Measurements from ENCODE around the gene ADORA3. TPM values are rescaled to one million over a fixed set of nuclear protein-coding genes. Genes with fewer than 3 reads are reported as not detected.

The ADORA3 gene
- total RNA-seq, 2 experiments from 2014 or later, result not detected

DNA sequence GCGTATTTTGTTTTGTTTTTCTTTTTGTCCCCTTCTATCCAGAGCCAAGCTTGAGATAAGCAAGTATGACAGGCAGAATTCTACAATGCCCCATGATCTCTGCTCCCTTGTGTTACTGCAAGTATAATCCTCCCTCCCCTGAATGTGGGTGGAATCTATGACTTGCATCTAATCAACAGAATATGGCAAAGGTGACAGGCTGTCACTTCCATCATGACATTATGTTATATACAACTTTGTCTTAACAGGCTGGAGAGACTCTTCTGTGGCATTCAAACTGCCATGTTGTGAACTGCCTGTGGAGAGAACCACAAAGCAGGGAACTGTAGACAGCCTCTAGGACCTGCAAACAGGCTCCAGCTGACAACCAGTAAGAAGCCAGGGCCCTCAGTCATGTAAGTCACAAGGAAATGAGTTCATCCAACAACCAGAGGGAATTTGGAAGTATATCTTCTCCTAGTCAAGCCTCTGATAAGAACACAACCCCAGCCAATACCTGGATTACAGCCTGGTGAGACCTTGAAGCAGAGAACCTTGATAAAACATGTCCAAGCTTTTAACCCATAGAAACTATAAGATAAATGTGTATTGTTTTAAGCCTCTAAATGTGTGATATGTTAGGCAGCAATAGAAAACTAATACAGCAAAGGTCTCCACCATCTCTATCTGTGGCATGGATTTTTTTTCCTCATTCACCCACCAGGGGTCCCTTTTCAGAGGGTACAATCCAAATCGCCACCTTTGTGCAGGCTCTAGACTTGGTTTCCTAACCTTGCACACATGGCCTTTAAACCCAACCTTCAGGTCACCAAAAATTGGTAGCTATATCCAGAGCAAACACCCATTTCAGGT, 35.3 kb downstream of the ADORA3 start:
- Histone ChIP-seq H3K9me3 (ENCODE audit: control insufficient read depth in 1 of 2, insufficient read depth in 1 of 2, low read length in 2 of 2) (no peaks in the 10 kb centered on the region), H3K4me1 (ENCODE audit: insufficient read depth, low read length) (peaks cover 40% of the 10 kb centered on the region), H3K27me3 (ENCODE audit: control insufficient read depth in 1 of 2, insufficient read depth in 2 of 2, low read length in 2 of 2) (no peaks in the 10 kb centered on the region), H3K4me3 (ENCODE audit: low read length) (no peak overlapping the region), H3K27ac (ENCODE audit: low read depth in 1 of 2, low read length in 2 of 2) (no peak overlapping the region), H3K36me3 (ENCODE audit: insufficient read depth, low read length) (peaks cover 16% of the 10 kb centered on the region)
- DNase-seq (no peak), ATAC-seq (ENCODE audit: poor library complexity) (no peak)
- Mint-ChIP-seq H3K9me3 (no peaks in the 10 kb centered on the region), H3K4me3 (no peak overlapping the region), H3K27me3 (no peaks in the 10 kb centered on the region), H3K4me1 (ENCODE audit: low read depth) (peaks cover 29% of the 10 kb centered on the region), H3K27ac (no peak overlapping the region), H3K36me3 (ENCODE audit: low read depth) (peaks cover 28% of the 10 kb centered on the region)
- intact Hi-C loops (cut with DNase I, micrococcal nuclease), result loop anchor here in 1 of 2 experiments (2.0 kb wide), 1 partner anchor 17 kb away; no protein-coding TSS in a partner anchor
- ChIA-PET CTCF (interaction anchor here (0.8 to 1.0 kb wide), 2 partner anchors 11 to 20 kb away, joined by 3 read pairs; no protein-coding TSS in a partner anchor), POLR2A (interaction anchor here (1.2 kb wide), 1 partner anchor 287 kb away, joined by 3 read pairs; no protein-coding TSS in a partner anchor)
- TF ChIP-seq CTCF (IDR thresholded peaks at IDR 0.05), result no peak

- ChIA-PET POLR2A (interaction anchor here (1.7 to 2.1 kb wide), 2 partner anchors 11 to 16 kb away, joined by 3 to 11 read pairs; no protein-coding TSS in a partner anchor), CTCF (no interaction called here)
- Mint-ChIP-seq H3K4me1 (ENCODE audit: low read depth) (peaks cover 23% of the 10 kb centered on the region), H3K9me3 (no peaks in the 10 kb centered on the region), H3K36me3 (ENCODE audit: low read depth) (peaks cover 45% of the 10 kb centered on the region), H3K27ac (no peak overlapping the region), H3K4me3 (no peak overlapping the region), H3K27me3 (no peaks in the 10 kb centered on the region)
- intact Hi-C loops (cut with DNase I, micrococcal nuclease), result no loop called here
- H3K4me1 ChIP-seq (ENCODE audit: insufficient read depth, low read length), result peaks cover 25% of the 10 kb centered on the region
- no peaks in the 10 kb centered on the region for H3K9me3 ChIP-seq (ENCODE audit: control insufficient read depth in 1 of 2, insufficient read depth in 1 of 2, low read length in 2 of 2)
- DNase-seq, result no peak
- peaks cover 27% of the 10 kb centered on the region for H3K36me3 ChIP-seq (ENCODE audit: insufficient read depth, low read length)
- ATAC-seq (ENCODE audit: poor library complexity), result no peak
- no peaks in the 10 kb centered on the region for H3K27me3 ChIP-seq (ENCODE audit: control insufficient read depth in 1 of 2, insufficient read depth in 2 of 2, low read length in 2 of 2)
- H3K27ac ChIP-seq (ENCODE audit: low read depth in 1 of 2, low read length in 2 of 2), result no peak overlapping the region
- H3K4me3 ChIP-seq (ENCODE audit: low read length), result no peak overlapping the region
- TF ChIP-seq CTCF (IDR thresholded peaks at IDR 0.05), result no peak
Measured at GRCh38 chr1:111466480-111466879, 37.0 kb downstream of the ADORA3 start.

DNA sequence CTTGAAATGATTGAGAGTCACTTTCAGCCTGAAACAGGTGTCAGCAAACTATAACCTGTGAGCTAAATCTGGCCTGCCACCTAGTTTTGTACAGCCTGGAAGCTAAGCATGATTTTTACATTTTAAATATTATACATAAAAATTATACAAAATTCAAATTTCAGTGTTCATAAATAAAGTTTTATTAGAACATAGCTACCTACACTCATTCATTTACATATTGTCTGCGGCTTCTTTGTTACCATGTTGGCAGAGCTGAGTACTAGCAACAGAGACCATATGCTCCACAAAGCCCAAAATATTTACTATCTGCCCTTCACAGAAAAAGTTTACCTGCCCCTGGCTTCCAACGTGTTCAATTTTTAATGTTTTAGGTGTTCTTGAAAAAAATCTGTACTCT, 37.7 kb downstream of the ADORA3 start:
- no peak for TF ChIP-seq CTCF (IDR thresholded peaks at IDR 0.05)
- POLR2A ChIA-PET, result interaction anchor here (0.7 to 2.4 kb wide), 5 partner anchors 12 to 237 kb away, joined by 3 to 11 read pairs (median 4); no protein-coding TSS in a partner anchor
- ATAC-seq (ENCODE audit: poor library complexity) (no peak), DNase-seq (no peak)
- no peaks in the 10 kb centered on the region for H3K27me3 Mint-ChIP-seq
- peaks cover 23% of the 10 kb centered on the region for H3K4me1 Mint-ChIP-seq (ENCODE audit: low read depth)
- peaks cover 52% of the 10 kb centered on the region for H3K36me3 Mint-ChIP-seq (ENCODE audit: low read depth)
- Histone ChIP-seq H3K27ac (ENCODE audit: low read depth in 1 of 2, low read length in 2 of 2) (no peak overlapping the region), H3K4me3 (ENCODE audit: low read length) (no peak overlapping the region), H3K9me3 (ENCODE audit: control insufficient read depth in 1 of 2, insufficient read depth in 1 of 2, low read length in 2 of 2) (no peaks in the 10 kb centered on the region), H3K4me1 (ENCODE audit: insufficient read depth, low read length) (peaks cover 19% of the 10 kb centered on the region), H3K36me3 (ENCODE audit: insufficient read depth, low read length) (peaks cover 27% of the 10 kb centered on the region), H3K27me3 (ENCODE audit: control insufficient read depth in 1 of 2, insufficient read depth in 2 of 2, low read length in 2 of 2) (no peaks in the 10 kb centered on the region)
- intact Hi-C loops (cut with DNase I, micrococcal nuclease), result no loop called here
- CTCF ChIA-PET, result no interaction called here
- no peak overlapping the region for H3K27ac Mint-ChIP-seq
- no peak overlapping the region for H3K4me3 Mint-ChIP-seq
- no peaks in the 10 kb centered on the region for H3K9me3 Mint-ChIP-seq
